Fibroblast of peridontal ligament (primary cell): ENCODE measurements around the gene GPHB5.
"Not testable (repeated sequence)": the region's sequence is repeated elsewhere in the genome, so short reads cannot be mapped to it uniquely, and the experiment has no call there.

Experiments
- DNase-seq: peaks from one replicate; pipeline ENCODE4 v3.0.0-alpha.2; 2010; ENCODE audit errors: extremely low read depth

GPHB5 gene, protein sequence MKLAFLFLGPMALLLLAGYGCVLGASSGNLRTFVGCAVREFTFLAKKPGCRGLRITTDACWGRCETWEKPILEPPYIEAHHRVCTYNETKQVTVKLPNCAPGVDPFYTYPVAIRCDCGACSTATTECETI

DNA sequence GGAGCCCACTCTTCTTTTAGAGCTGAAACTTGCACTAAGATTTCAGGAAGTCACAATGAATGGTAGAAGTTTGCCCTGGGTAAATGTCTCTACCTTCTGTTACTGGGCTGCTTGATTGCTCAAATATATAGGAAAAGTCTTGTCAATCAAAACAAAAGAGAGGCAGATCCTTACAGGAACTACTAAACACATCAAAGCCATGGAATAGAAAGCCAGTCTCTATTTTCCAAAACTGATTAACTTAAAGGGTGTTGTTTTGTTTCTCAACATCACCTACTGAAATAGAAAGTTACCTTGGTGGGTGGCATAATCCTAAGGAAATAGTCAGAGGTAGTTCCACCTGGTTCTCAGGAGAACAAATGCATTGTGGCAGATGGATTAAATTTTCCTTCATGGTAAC lies at the start of gene GPHB5:
TSS of gene GPHB5 (minus strand) at position 101 of the 400 bp plus-strand sequence. CDS start 1,086 bp downstream, outside the sequence.
- no peak for DNase-seq

DNA sequence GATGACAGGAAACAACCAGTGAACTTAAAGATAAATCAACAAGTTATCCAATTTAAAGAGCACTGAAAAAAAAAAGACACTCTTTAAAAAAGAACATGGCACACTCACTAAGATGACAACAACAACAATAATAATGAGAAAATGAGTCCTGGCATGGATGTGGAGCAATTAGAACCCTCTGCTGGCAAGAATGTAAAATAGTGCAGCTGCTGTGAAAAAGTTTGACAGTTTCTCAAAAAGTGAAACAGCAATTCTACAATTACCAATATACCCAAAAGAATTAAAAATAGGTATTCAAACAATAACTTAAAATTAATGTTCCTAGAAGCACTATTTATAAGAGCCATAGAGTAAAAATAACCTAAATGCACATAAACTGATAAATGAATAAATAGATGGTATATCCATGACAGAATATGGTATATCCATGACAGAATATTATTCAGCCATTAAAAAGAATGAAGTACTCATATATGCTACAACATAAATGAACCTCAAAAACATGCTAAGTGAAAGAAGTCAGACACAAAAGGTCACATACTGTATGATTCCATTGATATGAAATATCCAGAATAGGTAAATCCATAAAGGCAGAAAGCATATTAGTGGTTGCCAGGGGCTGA lies 49.1 kb upstream of the GPHB5 start:
- DNase-seq = no peak

DNA sequence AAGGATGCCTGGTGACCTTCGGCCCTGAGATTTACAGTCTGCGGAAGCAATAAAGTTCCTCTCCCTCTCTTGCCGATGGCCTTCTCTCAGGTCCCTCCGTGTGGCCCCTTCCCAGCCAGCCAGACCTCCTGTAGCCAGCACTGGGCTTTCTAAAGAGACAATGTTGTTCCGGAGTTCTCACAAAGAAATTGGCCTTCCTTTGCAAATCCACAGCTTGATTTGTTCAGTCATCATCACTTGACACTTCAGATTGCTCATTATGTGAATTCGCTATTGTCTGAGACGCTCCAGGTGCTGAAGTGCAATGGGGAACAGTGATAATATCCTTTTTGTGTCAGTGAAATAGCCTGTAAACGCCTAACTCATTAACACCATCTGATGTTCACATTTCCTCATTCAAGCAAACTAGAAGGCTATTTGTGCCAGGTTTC lies 43.7 kb upstream of the GPHB5 start:
- DNase-seq = no peak

DNA sequence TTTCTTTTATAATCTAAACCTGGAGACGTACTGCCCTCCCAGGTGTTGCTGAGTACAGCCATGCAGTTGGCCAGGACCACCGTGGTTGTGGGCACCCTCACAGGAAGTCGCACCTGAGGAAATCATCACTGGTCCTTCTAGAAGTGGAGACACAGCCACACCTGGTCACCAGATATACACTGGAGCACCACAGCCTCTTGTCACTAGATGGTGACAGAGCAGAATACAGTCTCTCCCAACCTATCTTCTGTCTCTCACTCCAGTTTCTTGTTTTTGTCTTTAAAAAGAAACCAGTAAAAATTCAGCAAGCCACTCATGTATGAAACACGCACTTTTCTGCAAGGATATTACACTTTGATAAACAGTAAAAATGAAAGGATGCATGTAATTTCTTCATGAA lies 43.1 kb upstream of the GPHB5 start:
- no peak for DNase-seq

DNA sequence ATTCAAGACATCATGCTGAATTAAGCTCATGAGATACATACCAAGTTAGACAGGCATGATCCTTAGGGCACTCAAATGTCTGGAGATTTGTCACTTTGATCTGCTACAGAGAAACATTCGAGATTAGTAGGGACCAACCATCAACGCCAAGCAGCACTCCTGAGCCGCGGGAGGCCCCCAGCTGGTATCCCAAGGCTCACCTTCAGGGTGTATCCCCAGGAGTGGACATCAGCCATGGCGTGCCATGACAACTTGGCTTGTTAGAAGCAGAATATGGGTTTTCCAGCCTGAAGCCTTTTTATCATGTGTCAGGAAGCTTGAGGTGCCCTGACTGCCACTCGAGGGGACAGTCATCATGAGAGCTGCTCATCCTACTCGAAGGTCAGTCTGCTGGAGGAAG lies 39.1 kb upstream of the GPHB5 start:
- DNase-seq = no peak

DNA sequence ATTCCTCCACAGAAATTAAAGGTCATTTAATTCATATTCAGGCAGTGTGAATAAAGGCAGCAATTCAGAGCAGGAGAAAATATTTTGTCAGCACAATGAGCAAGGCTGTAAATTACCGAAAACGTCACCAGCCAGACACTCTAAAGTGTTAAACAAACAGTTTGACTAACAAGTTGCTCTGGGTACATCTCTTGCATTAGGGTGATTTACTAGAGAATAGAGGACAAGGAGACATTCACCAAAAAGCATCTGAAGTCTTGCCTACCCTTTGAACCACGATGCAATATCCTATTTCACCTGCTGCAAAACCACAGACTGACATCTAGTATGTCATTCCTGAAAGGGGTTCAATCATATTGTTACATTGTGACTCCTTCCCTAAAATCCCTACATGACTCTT lies 27.1 kb upstream of the GPHB5 start:
- no peak for DNase-seq

DNA sequence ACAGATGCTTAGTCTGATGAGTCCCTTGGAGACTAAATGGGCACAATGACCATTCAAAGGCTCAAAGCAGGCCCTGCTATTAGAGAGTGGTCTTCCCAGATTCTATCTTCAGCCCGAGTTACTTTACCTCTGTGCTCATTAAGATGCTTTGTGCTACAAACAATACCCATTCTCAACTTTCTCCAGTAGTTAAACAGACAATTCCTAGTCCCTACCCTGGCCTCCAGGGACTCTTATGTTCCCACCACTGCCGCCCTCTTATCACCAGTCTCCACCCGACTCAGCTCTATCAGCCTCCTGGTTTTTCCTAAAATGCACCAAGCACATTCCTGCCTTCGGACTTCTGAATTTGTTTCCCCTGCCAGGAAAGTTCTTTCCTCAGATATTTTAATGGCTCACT lies 25.6 kb upstream of the GPHB5 start:
- no peak for DNase-seq

DNA sequence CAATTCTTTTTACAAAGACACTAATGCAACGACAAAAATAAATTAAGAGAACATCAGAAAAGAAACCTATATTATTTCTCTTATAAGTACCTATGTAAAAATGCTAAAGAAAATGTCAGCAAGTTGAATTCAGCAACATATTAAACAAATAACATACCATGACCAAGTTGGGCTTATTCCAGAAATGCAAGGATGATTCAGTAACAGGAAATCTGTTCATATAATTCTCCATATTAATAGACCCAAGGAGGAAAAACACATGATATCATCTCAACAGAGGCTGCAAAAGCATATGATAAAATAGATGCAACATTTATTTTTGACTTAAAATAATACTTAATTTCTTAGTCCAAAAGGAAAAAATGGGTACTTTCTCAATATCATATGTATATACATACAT lies 25.1 kb upstream of the GPHB5 start:
- no peak for DNase-seq

DNA sequence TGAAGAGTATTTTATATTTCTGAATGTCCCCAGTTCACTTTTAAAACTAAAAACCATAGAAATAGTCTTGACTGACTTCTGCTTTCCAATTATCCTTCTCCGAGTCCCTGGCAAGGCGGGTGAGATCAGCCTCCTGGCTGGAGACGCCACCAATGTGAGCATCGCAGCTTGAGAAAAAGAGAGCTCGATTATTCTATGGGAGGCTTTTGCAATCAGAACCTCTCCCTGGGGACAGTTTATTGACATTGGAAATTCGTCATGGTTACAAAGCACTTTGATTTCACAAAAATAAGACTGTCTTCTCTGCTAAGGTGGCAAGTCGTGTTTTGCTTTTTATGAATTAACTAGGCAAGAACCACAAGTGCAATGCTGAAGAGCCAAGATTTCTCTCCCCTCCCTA lies 23.6 kb upstream of the GPHB5 start:
- DNase-seq = peak; percentile 29

DNA sequence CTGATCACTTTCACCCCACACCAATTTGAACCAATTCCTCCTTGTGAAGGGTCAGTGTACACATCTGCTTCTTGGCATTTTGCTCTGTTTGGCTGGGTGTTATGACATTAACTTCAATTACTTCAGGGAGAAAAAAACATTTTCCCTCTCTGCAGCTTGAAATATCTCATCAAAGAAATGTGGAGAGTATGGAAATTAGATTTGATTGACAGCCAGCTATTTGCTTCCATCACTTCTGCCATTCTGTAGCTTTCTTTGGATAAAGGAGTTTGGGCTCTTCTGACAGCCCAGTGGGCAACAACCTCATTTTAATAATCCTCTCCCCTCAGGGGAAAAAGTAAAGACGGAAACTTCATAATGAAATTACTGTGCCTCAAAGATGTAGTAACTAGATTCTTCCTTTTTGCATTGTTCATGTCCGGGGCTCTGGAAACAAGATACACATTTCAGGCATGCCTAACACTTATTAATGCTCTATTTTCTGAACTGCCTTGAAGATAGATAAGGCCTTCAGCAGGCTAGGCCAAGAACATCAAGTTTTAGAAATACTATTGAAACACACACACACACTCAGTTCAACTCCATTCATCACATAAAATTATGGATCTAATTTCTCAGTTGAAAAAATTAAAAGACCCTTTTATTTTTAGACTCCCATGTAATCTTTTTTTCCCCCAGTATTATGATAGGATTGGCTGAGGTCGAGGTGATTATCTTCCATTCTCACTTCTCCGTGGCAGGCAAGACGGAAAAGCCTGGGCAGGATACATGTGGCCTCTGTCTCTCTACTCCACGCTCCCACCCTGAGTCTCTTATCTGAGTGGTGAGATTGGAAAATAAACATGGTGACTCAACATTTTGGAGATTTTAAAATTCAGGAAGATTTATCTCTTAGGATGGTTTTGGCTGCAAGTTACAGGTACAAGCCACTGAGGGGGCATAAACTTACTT lies 10.3 kb upstream of the GPHB5 start:
- no peak for DNase-seq

DNA sequence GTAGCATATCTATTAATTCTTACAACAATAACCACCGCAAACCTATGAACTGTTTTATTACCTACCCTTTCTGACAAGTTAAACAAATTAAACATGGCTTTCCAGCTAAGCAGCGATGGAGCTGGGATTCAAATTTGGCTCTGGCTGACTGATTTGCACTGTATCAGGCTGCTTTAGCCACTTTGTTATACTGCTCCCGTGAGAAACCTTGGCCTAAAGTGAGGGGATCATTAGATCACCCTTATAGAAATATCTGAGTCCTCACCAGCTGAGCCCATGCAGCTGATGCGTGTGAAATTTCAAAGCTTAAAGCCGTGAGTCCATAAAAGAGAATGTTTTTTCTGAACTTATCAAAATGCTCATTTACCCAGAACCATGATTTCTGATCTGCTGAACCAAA lies 8.1 kb upstream of the GPHB5 start:
- no peak for DNase-seq

DNA sequence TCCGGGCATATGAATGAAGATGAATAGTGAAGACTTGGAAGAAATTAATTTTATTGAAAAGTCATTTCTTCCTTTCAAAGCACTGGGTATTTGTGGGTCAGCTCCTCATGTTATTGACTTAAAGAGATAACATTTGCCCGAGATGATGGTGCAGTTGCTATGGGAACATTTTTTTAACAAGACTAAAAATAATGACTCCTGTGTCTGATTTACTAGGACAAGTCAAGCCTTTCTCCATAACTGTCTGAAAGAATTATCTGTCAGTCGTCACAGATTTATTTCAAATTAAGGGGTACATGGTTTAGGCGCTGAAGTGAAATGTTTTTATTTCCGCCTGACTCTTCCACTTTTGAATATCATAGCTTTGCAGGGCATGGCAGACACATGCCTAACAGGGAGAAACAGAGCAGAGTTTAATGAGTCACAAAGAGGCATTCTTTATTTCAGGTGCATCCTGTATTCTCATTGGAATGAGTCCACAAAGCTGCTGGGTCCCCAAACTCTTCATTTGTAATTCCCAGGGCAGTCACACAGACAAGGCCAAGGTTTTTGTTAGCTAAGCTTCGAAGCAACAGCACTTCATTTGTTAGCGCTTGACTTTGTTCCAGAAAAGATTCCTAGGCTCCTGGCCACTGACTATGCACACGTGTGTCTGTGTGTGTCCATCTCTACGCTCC lies 4.3 kb upstream of the GPHB5 start:
- no peak for DNase-seq

DNA sequence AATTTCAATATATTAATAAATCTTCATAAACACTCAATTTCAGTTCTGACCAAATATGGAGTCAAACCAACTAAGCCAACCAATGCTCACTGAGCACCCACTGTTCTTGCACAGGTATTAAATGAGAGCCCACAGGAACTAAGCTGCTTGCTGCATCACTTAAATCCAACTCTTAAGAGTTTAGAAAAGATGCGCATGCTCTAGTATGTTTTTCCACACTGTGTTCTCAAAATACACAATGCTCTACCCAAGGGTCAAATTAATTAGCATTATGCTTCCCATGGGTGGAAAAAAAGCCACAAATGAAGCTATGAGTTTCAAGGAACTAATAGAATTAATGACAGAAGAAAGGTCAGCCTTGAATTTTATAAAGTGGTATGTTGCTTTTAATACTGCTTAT lies 3.7 kb upstream of the GPHB5 start:
- no peak for DNase-seq

DNA sequence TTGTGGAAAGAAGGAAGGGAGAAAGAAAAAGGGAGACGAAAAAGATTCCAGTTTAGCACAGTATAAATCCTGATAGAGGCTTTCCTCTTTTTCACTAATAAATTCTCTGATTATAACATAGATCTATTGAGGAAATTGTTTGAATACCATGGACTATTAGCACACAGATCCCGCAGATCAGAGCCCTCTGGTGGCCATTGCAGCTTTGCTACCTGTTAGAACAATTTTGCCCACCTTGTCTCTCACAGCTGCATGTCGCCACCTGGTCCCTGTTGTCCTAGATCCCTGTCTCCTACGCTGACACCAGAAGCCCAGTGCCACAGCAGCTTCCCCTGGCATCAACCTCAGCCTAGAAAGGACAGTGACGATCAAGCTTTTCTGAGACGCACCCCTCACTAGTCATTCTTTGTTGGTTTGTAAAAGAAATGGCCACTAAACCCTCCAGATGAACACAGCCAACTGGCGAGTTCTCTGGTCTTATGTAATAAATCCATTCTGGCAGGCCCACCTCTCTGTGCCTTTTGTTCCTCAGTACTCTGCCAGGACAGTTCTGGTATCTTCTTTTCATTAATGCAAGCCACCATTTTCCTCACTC lies 9.9 kb downstream of the GPHB5 start:
- DNase-seq = no peak

DNA sequence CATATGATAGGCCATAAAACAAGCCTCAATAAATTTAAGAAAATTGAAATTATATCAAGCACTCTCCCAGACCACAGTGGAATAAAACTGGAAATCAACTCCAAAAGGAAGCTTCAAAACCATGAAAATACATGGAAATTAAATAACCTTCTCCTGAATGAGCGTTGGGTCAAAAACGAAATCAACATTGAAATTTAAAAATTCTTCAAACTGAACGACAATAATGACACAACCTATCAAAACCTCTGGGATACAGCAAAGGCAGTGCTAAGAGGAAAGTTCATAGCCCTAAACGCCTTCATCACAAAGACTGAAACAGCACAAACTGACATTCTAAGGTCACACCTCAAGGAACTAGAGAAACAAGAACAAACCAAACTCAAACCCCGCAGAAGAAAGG lies 14.3 kb downstream of the GPHB5 start:
- not testable (repeated sequence) for DNase-seq

DNA sequence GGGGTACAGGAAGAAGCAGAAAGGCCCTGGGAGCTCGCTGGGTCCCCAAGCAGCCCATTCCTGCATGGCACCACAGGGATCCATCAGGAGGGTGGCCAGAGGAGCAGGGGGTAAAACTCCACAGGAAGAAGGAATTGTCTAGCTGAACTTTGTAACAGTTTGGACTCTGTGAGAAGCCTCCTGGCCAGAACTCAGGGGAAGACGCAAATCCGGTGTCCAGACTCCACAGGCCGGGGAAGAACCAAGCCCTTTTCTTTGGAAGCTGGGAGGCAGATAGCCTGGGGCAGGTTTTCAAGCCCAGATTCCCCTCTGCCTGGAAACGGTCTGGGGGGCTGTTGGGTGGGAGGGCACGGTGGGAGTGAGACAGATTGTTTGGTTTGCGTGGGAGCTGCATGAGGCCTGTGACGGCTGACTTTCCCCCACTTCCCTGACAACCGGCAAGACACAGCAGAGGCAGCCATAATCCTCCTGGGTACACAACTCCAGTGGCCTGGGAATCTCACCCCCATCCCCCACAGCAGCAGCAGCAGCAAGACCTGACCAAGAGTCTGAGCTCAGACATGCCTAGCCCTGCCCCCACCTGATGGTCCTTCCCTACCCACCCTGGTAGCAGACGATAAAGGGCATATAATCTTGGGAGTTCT lies 16.7 kb downstream of the GPHB5 start:
- no peak for DNase-seq

DNA sequence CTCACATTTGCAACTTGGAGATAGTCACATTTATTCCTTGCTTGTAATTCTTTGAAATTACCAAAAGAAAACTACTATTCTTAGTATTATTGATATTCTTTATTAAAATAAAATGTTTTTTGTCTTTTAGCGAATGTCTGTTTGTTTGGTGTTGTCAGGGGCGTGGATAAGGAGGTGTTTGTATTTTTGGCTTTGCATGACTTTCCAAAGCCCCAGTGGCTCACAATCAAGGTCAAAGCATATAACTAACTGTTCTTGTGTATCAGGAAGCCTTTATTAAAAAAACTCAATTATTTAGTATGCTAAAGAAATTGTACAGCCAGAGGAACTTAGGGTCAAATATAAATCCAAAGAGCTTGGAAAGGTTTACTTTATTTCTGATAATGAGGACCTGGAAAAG lies 17.9 kb downstream of the GPHB5 start:
- DNase-seq = no peak

DNA sequence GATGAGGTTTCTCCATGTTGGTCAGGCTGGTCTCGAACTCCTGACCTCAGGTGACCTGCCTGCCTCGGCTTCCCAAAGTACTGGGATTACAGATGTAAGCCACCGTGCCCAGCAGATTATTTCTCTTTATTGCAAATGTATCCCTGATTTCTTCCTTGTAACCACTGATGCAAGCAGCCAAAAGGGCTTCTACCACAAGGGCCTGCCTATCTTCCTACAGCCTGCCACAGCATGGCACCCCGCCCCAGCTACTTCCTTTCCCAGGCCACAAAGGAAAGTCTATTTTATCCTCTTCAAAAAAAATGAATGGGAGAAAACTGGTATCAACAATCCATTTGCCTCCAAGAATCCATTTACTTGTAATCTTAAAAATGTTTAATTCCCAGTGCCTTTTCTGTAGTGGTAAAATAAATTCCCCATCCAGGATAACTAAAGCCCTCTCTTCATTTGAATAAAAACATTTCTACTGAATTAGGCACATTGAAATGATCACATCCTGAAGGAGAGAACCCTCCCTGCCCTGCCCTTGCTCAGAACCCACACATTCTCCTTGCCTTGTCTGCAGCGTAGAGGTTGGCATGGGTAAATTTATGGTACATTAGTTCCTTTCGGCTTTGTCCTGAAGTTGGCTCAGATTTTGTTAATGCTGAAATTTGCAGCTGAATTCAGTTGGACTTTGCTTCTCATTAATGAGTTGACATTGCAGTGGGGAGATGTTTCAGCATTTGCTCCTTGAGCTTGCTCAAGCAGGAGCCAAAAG lies 19.2 kb downstream of the GPHB5 start:
- DNase-seq = no peak

DNA sequence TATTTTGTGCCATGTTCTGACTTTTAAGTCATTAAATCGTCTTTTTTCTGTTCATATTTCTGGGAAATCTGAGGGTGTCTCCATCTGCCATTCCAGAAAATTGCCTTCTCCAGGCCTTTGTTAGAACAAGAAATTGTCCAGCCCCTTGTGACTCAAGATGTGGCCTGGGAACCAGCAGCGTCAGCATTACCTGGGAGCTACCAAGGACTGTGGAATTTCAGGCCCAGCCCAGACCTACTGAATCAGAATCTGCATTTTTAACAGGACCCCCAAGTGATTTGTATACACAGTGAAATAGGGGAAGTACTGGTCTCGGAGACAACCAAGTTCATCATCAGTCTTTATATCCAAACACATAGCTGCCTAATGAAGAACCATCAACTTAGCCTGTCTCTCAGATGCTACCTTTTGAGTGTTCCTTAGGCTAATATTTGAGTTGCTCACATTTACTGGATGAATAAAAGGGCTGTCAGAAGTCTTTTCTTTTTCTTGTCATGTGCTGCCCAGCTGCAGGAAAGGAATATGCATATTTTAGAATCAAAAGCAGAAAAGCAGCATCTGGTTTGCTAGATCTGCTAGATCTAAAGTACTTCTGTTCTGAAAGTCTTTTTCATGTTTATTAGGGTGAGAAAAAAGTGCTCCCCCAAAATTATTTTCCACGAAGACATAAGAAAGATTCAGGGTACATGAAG lies 21.2 kb downstream of the GPHB5 start:
- DNase-seq = no peak

DNA sequence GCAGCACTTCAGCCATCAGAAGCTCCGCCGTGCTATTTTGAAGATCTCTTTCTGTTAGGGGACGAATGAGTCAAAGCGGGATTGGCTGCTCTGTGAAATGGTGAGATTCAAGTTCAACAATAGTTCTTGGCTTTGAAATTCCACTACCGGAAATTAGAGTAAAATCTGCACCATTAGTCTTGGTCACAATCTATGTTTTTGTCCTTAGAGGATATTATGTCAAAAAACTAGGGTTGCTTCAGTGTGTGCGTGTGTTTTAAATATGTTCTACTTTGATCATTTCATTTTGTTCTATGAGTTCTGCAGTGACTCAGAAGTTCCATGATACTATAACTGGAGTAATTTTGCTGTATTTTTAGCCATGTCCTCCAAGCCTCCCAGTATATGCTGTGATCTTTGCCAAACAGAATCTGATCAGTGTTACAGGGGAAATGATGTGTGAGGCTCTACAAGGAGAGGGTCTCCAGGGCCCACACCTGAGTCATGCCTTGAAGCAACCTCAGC lies 22.6 kb downstream of the GPHB5 start:
- DNase-seq = no peak
